ENCODE data around the gene GRIP2.

Gene GRIP2

GRCh38 chr3:14581334-14582044 lies 41.3 kb upstream of the GRIP2 start:
- DNase-seq (ENCODE audit: low read depth): no peak
- TF ChIP-seq, protein P1, sequence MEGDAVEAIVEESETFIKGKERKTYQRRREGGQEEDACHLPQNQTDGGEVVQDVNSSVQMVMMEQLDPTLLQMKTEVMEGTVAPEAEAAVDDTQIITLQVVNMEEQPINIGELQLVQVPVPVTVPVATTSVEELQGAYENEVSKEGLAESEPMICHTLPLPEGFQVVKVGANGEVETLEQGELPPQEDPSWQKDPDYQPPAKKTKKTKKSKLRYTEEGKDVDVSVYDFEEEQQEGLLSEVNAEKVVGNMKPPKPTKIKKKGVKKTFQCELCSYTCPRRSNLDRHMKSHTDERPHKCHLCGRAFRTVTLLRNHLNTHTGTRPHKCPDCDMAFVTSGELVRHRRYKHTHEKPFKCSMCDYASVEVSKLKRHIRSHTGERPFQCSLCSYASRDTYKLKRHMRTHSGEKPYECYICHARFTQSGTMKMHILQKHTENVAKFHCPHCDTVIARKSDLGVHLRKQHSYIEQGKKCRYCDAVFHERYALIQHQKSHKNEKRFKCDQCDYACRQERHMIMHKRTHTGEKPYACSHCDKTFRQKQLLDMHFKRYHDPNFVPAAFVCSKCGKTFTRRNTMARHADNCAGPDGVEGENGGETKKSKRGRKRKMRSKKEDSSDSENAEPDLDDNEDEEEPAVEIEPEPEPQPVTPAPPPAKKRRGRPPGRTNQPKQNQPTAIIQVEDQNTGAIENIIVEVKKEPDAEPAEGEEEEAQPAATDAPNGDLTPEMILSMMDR (conservative IDR thresholded peaks at IDR 0.05; ENCODE audit: control insufficient read depth, insufficient read depth, low read depth, low read length): no peak

DNA sequence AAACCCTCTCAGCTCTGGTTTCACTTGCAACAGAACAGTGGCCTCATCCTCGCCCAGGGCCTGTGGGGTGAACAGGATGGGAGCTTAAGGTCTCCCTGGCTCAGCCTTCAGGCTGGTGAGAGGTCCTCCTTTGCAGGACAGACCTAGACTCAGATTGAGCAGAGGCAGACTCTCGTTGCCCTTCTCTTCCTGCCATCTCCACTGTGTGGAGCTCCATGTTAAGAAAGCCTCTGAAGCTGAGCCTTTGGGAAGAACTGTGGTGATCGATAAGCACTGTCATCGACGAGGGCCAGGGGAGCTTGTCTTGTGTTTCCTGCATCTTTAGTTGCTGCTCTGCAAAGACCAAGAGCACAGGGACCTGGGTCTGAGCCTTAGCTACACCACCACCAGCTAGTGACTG lies 37.8 kb upstream of the GRIP2 start:
- TF ChIP-seq, protein P1 (conservative IDR thresholded peaks at IDR 0.05; ENCODE audit: control insufficient read depth, insufficient read depth, low read depth, low read length): no peak
- no peak overlapping the region for H3K4me3 ChIP-seq (ENCODE audit: control insufficient read depth, low read depth, low read length)
- DNase-seq (ENCODE audit: low read depth): no peak

More at GRCh38 chr3:14581334-14582044, 41.3 kb upstream of the GRIP2 start:
- no peak overlapping the region for H3K4me3 ChIP-seq (ENCODE audit: control insufficient read depth, low read depth, low read length)

GRCh38 chr3:14576163-14576562 lies 36.0 kb upstream of the GRIP2 start:
- TF ChIP-seq, protein P1 (conservative IDR thresholded peaks at IDR 0.05; ENCODE audit: control insufficient read depth, insufficient read depth, low read depth, low read length): no peak
- H3K4me3 ChIP-seq (ENCODE audit: control insufficient read depth, low read depth, low read length): no peak overlapping the region
- no peak for DNase-seq (ENCODE audit: low read depth)

DNA sequence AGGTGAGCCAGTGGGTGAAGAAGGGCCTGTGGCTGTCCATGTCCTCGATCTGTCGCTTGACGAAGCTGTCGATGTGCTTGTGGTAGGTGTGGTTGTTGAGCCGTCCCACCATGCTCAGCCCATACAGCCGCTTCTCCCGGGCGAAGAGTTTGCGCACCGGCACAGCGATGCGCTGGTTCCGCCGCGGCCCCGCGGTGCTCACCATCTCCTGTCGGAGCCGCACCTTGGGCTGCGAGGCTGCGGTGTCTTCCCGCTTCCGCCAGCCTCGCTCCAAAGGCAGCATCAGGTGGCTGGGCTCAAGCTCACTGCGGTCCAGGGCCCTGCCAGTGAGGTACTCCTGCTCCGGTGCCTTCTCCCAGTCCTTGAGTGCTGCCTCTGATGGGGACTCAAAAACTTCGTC lies 34.0 kb upstream of the GRIP2 start:
- H3K4me3 ChIP-seq (ENCODE audit: control insufficient read depth, low read depth, low read length): no peak overlapping the region
- DNase-seq (ENCODE audit: low read depth): no peak
- TF ChIP-seq, protein P1 (conservative IDR thresholded peaks at IDR 0.05; ENCODE audit: control insufficient read depth, insufficient read depth, low read depth, low read length): no peak

GRCh38 chr3:14573706-14574105 lies 33.6 kb upstream of the GRIP2 start:
- no peak for DNase-seq (ENCODE audit: low read depth)
- TF ChIP-seq, protein P1 (conservative IDR thresholded peaks at IDR 0.05; ENCODE audit: control insufficient read depth, insufficient read depth, low read depth, low read length): no peak
- no peak overlapping the region for H3K4me3 ChIP-seq (ENCODE audit: control insufficient read depth, low read depth, low read length)

GRCh38 chr3:14570864-14571263 lies 30.7 kb upstream of the GRIP2 start:
- TF ChIP-seq, protein P1 (conservative IDR thresholded peaks at IDR 0.05; ENCODE audit: control insufficient read depth, insufficient read depth, low read depth, low read length): no peak
- no peak for DNase-seq (ENCODE audit: low read depth)
- H3K4me3 ChIP-seq (ENCODE audit: control insufficient read depth, low read depth, low read length): no peak overlapping the region
